ENCODE results near the gene PARP1. TPM values are rescaled to one million over a fixed set of nuclear protein-coding genes. Genes with fewer than 3 reads are reported as not detected.
A peak's percentile ranks its signal among the peaks of the same experiment; 100 is the strongest.
"Not testable (repeated sequence)": the region's sequence is repeated elsewhere in the genome, so short reads cannot be mapped to it uniquely, and the experiment has no call there.

Gene PARP1
- total and polyA plus RNA-seq, 2 donors from 2014 or later: 37.9 to 71.1 TPM

DNA sequence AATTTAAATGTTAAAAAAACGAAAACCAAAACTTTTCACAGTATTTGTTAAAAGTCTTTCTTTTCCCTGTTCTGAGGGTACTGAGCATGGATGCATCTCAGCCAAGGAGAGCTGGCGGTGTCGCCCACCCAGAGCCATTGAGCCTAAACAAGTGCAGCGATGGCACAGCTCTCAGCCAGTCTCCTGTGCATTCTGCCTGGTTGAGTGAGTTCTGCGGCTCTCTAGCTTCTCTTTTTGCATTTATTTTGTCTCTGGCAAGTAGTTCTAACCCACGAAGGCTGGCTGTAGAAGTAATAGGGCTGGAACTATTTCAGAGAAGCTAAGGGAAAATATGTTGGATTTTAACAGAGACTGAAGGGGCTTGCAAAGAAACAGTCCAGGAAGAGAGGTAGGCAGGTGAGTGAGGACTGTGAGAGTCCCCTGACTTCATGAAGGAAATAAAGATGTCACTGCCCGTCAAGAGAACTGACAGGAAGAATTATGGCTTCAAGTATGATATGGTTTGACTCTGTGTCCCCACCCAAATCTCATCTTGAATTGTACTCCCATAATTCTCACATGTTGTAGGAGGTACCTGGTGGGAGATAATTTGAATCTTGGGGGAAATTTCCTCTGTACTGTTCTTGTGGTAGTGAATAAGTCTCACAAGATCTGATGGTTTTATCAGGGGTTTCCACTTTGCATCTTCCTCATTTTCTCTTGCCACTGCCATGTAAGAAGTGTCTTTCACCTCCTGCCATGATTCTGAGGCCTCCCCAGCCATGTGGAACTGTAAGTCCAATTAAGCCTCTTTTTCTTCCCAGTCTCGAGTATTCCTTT, 63.2 kb downstream of the PARP1 start:
- FAIRE-seq: no peak
- TF ChIP-seq, protein P1, sequence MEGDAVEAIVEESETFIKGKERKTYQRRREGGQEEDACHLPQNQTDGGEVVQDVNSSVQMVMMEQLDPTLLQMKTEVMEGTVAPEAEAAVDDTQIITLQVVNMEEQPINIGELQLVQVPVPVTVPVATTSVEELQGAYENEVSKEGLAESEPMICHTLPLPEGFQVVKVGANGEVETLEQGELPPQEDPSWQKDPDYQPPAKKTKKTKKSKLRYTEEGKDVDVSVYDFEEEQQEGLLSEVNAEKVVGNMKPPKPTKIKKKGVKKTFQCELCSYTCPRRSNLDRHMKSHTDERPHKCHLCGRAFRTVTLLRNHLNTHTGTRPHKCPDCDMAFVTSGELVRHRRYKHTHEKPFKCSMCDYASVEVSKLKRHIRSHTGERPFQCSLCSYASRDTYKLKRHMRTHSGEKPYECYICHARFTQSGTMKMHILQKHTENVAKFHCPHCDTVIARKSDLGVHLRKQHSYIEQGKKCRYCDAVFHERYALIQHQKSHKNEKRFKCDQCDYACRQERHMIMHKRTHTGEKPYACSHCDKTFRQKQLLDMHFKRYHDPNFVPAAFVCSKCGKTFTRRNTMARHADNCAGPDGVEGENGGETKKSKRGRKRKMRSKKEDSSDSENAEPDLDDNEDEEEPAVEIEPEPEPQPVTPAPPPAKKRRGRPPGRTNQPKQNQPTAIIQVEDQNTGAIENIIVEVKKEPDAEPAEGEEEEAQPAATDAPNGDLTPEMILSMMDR (IDR thresholded peaks at IDR 0.05; ENCODE audit: borderline replicate concordance, extremely low read depth, insufficient read depth): no peak
- H3K9me3 ChIP-seq (ENCODE audit: control insufficient read depth in 2 of 3, insufficient read depth in 1 of 3, low read length in 3 of 3): no peaks in the 10 kb centered on the region
- no peaks in the 10 kb centered on the region for H3K27me3 ChIP-seq (ENCODE audit: control insufficient read depth, insufficient read depth, low read length)
- no peaks in the 10 kb centered on the region for H3K4me1 ChIP-seq (ENCODE audit: control insufficient read depth in 2 of 3, insufficient read depth in 2 of 3, low read depth in 1 of 3, low read length in 3 of 3)
- H3K4me3 ChIP-seq (ENCODE audit: low read length in 3 of 3): no peak overlapping the region
- peak in 1 of 5 donors; percentile 21 for DNase-seq
- no peak overlapping the region for H3K9ac ChIP-seq (ENCODE audit: low read length in 3 of 3)
- H3K27ac ChIP-seq (ENCODE audit: low read depth in 2 of 2, low read length in 2 of 2): no peak overlapping the region
- no peaks in the 10 kb centered on the region for H3K36me3 ChIP-seq (ENCODE audit: control insufficient read depth in 2 of 3, insufficient read depth in 3 of 3, low read length in 3 of 3)
- intact Hi-C loops (cut with DNase I): no loop called here

DNA sequence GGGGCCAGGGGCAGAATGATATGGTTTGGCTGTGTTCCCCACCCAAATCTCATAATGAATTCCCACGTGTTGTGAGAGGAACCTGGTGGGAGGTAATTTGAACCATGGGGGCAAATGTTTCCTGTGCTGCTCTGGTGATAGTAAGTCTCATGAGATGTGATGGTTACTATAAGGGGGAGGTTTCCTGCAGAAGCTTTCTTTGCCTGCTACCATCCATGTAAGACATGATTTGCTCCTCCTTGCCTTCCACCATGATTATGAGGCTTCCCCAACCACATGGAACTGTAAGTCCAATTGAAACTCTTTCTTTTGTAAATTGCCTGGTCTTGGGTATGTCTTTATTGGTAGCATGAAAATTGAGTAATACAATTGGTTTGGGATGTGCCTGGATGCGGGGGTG, 65.2 kb downstream of the PARP1 start:
- H3K4me3 ChIP-seq (ENCODE audit: low read length in 3 of 3): no peak overlapping the region
- H3K27ac ChIP-seq (ENCODE audit: low read depth in 2 of 2, low read length in 2 of 2): no peak overlapping the region
- H3K9me3 ChIP-seq (ENCODE audit: control insufficient read depth in 2 of 3, insufficient read depth in 1 of 3, low read length in 3 of 3): no peaks in the 10 kb centered on the region
- FAIRE-seq (no peak), DNase-seq (no peak)
- H3K9ac ChIP-seq (ENCODE audit: low read length in 3 of 3): no peak overlapping the region
- no peaks in the 10 kb centered on the region for H3K4me1 ChIP-seq (ENCODE audit: control insufficient read depth in 2 of 3, insufficient read depth in 2 of 3, low read depth in 1 of 3, low read length in 3 of 3)
- TF ChIP-seq, protein P1 (IDR thresholded peaks at IDR 0.05; ENCODE audit: borderline replicate concordance, extremely low read depth, insufficient read depth): no peak
- no peaks in the 10 kb centered on the region for H3K36me3 ChIP-seq (ENCODE audit: control insufficient read depth in 2 of 3, insufficient read depth in 3 of 3, low read length in 3 of 3)
- intact Hi-C loops (cut with DNase I): no loop called here
- no peaks in the 10 kb centered on the region for H3K27me3 ChIP-seq (ENCODE audit: control insufficient read depth, insufficient read depth, low read length)

DNA sequence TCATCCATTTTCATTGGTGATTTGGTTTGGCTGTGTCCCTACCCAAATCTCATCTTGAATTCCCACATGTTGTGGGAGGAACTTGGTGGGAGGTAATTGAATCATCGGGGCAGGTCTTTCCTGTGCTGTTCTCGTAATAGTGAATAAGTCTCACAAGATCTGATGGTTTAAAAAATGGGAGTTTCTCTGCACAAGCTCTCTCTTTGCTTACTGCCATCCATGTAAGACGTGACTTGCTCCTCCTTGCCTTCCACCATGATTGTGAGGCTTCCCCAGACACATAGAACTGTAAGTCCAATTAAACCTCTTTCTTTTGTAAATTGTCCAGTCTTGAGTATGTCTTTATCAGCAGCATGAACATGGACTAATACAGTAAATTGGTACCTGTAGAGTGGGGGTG, 67.8 kb downstream of the PARP1 start:
- H3K27me3 ChIP-seq (ENCODE audit: control insufficient read depth, insufficient read depth, low read length); H3K4me3 ChIP-seq (ENCODE audit: low read length in 3 of 3); H3K27ac ChIP-seq (ENCODE audit: low read depth in 2 of 2, low read length in 2 of 2); H3K9ac ChIP-seq (ENCODE audit: low read length in 3 of 3); DNase-seq; H3K36me3 ChIP-seq (ENCODE audit: control insufficient read depth in 2 of 3, insufficient read depth in 3 of 3, low read length in 3 of 3); H3K9me3 ChIP-seq (ENCODE audit: control insufficient read depth in 2 of 3, insufficient read depth in 1 of 3, low read length in 3 of 3); intact Hi-C loops (cut with DNase I); H3K4me1 ChIP-seq (ENCODE audit: control insufficient read depth in 2 of 3, insufficient read depth in 2 of 3, low read depth in 1 of 3, low read length in 3 of 3); FAIRE-seq: not testable (repeated sequence)

DNA sequence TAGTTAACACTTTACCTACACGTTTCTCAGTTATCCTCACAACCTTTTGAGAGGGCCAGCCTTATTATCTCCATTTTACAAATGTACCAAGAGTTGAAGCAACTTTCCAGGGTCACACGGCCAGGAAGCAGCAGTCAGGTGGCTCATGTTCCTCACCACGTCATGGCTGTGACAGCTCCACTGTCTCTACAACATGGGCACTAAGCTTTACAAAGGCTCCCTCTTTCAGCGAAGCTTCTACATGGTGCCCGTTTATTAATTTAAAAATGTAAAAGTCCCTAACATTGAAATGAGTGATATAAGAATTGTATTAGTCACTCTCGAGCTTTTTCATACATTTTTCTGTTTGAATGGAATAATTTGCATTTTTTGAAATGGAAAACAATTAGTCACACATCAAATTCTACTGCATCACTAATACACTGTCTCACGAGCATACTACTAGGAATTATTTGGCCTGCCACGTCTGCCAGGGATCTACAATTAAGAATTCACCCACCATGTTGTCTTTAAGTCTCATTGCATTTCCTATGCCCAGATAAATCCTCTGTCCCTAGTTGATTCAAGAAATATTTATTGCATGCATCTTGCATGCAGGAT, 70.5 kb downstream of the PARP1 start:
- H3K27ac ChIP-seq (ENCODE audit: low read depth in 2 of 2, low read length in 2 of 2): no peak overlapping the region
- DNase-seq (no peak), FAIRE-seq (no peak)
- no peak overlapping the region for H3K9ac ChIP-seq (ENCODE audit: low read length in 3 of 3)
- H3K27me3 ChIP-seq (ENCODE audit: control insufficient read depth, insufficient read depth, low read length): no peaks in the 10 kb centered on the region
- H3K4me3 ChIP-seq (ENCODE audit: low read length in 3 of 3): no peak overlapping the region
- intact Hi-C loops (cut with DNase I): no loop called here
- no peaks in the 10 kb centered on the region for H3K36me3 ChIP-seq (ENCODE audit: control insufficient read depth in 2 of 3, insufficient read depth in 3 of 3, low read length in 3 of 3)
- TF ChIP-seq, protein P1 (IDR thresholded peaks at IDR 0.05; ENCODE audit: borderline replicate concordance, extremely low read depth, insufficient read depth): no peak
- no peaks in the 10 kb centered on the region for H3K4me1 ChIP-seq (ENCODE audit: control insufficient read depth in 2 of 3, insufficient read depth in 2 of 3, low read depth in 1 of 3, low read length in 3 of 3)
- H3K9me3 ChIP-seq (ENCODE audit: control insufficient read depth in 2 of 3, insufficient read depth in 1 of 3, low read length in 3 of 3): no peaks in the 10 kb centered on the region

All from kidney (tissue), 14 donors.